ENCODE results near the gene ATP2A1. TPM values are rescaled to one million over a fixed set of nuclear protein-coding genes. Genes with fewer than 3 reads are reported as not detected.

Gene ATP2A1
- total and polyA plus RNA-seq, 2 of the 13 experiments (the other 11 are each of a cell fraction or from before 2014, with no cell fraction given): 3.2 to 12.5 TPM

DNA sequence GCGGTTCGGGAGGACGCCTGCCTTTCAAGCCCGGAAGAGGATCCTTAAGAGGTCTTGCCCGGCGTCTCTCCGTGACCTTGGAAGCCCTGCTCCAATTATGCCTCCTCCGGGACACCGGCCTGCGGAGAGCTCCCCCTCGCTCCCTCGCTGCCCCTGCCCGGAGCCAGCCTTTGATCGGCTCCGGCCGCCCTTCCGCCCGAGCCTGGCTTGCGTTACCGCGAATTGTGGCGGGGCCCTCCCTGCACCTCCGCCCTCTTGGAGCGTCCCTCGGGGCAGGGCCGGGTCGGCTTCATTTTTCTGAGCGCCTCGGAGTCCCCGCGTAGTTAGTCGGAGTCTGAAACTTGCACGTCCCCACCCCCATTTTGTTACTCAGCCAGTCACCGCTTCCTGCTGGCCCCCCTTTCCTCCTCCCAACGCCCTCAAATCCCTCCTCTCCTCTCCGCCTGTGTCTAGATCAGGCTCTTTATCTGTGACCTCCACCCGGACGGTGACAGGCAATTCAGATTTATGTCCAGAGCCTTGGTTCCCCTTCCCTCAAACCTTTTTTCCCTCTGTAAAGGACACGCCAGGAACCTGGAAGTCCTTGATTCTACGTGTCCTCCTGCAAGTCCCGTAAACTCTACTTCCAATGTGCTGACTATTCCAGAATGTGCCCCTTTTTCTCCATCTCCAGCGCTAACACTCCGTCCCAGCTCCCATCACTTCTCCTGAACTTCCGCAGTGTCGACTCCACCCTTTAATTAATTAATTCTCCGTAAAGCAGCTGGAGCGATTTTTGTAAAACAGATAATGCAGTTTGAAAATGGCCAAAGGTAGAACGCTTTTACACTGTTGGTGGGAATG lies 47.3 kb downstream of the ATP2A1 start (continued):
- TF ChIP-seq, protein P1, sequence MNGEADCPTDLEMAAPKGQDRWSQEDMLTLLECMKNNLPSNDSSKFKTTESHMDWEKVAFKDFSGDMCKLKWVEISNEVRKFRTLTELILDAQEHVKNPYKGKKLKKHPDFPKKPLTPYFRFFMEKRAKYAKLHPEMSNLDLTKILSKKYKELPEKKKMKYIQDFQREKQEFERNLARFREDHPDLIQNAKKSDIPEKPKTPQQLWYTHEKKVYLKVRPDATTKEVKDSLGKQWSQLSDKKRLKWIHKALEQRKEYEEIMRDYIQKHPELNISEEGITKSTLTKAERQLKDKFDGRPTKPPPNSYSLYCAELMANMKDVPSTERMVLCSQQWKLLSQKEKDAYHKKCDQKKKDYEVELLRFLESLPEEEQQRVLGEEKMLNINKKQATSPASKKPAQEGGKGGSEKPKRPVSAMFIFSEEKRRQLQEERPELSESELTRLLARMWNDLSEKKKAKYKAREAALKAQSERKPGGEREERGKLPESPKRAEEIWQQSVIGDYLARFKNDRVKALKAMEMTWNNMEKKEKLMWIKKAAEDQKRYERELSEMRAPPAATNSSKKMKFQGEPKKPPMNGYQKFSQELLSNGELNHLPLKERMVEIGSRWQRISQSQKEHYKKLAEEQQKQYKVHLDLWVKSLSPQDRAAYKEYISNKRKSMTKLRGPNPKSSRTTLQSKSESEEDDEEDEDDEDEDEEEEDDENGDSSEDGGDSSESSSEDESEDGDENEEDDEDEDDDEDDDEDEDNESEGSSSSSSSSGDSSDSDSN (CRISPR knock-in tag; IDR thresholded peaks at IDR 0.05): peak; percentile 96
- TF ChIP-seq ZNF562 (CRISPR knock-in tag; IDR thresholded peaks at IDR 0.05; ENCODE audit: borderline replicate concordance) (no peak), BHLHE40 (IDR thresholded peaks at IDR 0.05; ENCODE audit: low read length) (no peak), XRCC5 (optimal IDR thresholded peaks at IDR 0.05; ENCODE audit: low read length) (peak; percentile 53), TBL1XR1 (IDR thresholded peaks at IDR 0.05; ENCODE audit: borderline replicate concordance, low read length, partially characterized antibody) (no peak), ZNF12 (CRISPR knock-in tag; IDR thresholded peaks at IDR 0.05) (no peak), SRSF9 (IDR thresholded peaks at IDR 0.05; ENCODE audit: borderline replicate concordance, insufficient read depth, low read depth, low read length, poor library complexity, severe bottlenecking) (no peak), SKI (IDR thresholded peaks at IDR 0.05; ENCODE audit: partially characterized antibody) (peak; percentile 36), MAZ (IDR thresholded peaks at IDR 0.05; ENCODE audit: borderline replicate concordance, low read depth, low read length) (peak; percentile 74), MAZ (CRISPR knock-in tag; IDR thresholded peaks at IDR 0.05; ENCODE audit: low read depth) (no peak; the same call in 1 of the 2 replicates), SRF (IDR thresholded peaks at IDR 0.05; ENCODE audit: low read depth, low read length) (no peak)
- TF ChIP-seq, protein P2, sequence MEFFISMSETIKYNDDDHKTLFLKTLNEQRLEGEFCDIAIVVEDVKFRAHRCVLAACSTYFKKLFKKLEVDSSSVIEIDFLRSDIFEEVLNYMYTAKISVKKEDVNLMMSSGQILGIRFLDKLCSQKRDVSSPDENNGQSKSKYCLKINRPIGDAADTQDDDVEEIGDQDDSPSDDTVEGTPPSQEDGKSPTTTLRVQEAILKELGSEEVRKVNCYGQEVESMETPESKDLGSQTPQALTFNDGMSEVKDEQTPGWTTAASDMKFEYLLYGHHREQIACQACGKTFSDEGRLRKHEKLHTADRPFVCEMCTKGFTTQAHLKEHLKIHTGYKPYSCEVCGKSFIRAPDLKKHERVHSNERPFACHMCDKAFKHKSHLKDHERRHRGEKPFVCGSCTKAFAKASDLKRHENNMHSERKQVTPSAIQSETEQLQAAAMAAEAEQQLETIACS (CRISPR knock-in tag; IDR thresholded peaks at IDR 0.05): no peak
- TF ChIP-seq, protein P3, sequence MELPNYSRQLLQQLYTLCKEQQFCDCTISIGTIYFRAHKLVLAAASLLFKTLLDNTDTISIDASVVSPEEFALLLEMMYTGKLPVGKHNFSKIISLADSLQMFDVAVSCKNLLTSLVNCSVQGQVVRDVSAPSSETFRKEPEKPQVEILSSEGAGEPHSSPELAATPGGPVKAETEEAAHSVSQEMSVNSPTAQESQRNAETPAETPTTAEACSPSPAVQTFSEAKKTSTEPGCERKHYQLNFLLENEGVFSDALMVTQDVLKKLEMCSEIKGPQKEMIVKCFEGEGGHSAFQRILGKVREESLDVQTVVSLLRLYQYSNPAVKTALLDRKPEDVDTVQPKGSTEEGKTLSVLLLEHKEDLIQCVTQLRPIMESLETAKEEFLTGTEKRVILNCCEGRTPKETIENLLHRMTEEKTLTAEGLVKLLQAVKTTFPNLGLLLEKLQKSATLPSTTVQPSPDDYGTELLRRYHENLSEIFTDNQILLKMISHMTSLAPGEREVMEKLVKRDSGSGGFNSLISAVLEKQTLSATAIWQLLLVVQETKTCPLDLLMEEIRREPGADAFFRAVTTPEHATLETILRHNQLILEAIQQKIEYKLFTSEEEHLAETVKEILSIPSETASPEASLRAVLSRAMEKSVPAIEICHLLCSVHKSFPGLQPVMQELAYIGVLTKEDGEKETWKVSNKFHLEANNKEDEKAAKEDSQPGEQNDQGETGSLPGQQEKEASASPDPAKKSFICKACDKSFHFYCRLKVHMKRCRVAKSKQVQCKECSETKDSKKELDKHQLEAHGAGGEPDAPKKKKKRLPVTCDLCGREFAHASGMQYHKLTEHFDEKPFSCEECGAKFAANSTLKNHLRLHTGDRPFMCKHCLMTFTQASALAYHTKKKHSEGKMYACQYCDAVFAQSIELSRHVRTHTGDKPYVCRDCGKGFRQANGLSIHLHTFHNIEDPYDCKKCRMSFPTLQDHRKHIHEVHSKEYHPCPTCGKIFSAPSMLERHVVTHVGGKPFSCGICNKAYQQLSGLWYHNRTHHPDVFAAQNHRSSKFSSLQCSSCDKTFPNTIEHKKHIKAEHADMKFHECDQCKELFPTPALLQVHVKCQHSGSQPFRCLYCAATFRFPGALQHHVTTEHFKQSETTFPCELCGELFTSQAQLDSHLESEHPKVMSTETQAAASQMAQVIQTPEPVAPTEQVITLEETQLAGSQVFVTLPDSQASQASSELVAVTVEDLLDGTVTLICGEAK (IDR thresholded peaks at IDR 0.05): no peak
- TF ChIP-seq, protein P3 (CRISPR knock-in tag; IDR thresholded peaks at IDR 0.05): no peak

Measured in HepG2 (cell line).